HG03139 (cell line): ENCODE results near the gene CD300E.

Experiments used
- ATAC-seq: cut with Tn5 transposase; IDR thresholded peaks from one replicate; pipeline ENCODE4 v1.9.1; 2021; ENCODE audit not compliant: unreplicated experiment

Gene CD300E

GRCh38 chr17:74623693-74624093 lies at the start of gene CD300E:
CD300E (minus strand) TSS chr17:74623738; CDS start chr17:74623621, 117 bp downstream.
- ATAC-seq = no peak

GRCh38 chr17:74671031-74671771 lies 47.7 kb upstream of the CD300E start:
- ATAC-seq = no peak

- ATAC-seq = no peak
Observed at GRCh38 chr17:74670329-74670728, 46.8 kb upstream of the CD300E start.

GRCh38 chr17:74663561-74663960 lies 40.0 kb upstream of the CD300E start:
- ATAC-seq = no peak

- no peak for ATAC-seq
Observed at GRCh38 chr17:74659889-74660288, 36.4 kb upstream of the CD300E start.

GRCh38 chr17:74658620-74659019 lies 35.1 kb upstream of the CD300E start:
- no peak for ATAC-seq

- ATAC-seq = no peak
Observed at GRCh38 chr17:74654742-74655141, 31.2 kb upstream of the CD300E start.

- no peak for ATAC-seq
Observed at GRCh38 chr17:74652020-74652419, 28.5 kb upstream of the CD300E start.

GRCh38 chr17:74649909-74650308 lies 26.4 kb upstream of the CD300E start:
- ATAC-seq = no peak

GRCh38 chr17:74647871-74648672 lies 24.5 kb upstream of the CD300E start:
- no peak for ATAC-seq

- ATAC-seq = no peak
Observed at GRCh38 chr17:74646231-74646630, 22.7 kb upstream of the CD300E start.

- no peak for ATAC-seq
Observed at GRCh38 chr17:74645010-74645409, 21.5 kb upstream of the CD300E start.

GRCh38 chr17:74644419-74644818 lies 20.9 kb upstream of the CD300E start:
- ATAC-seq = no peak

GRCh38 chr17:74643826-74644225 lies 20.3 kb upstream of the CD300E start:
- ATAC-seq = no peak

GRCh38 chr17:74642995-74643394 lies 19.5 kb upstream of the CD300E start:
- no peak for ATAC-seq

GRCh38 chr17:74642556-74642955 lies 19.0 kb upstream of the CD300E start:
- ATAC-seq = no peak

- ATAC-seq = no peak
Observed at GRCh38 chr17:74641958-74642298, 18.4 kb upstream of the CD300E start.

GRCh38 chr17:74641224-74641957 lies 17.9 kb upstream of the CD300E start:
- ATAC-seq = no peak

GRCh38 chr17:74639704-74640151 lies 16.2 kb upstream of the CD300E start:
- no peak for ATAC-seq

- no peak for ATAC-seq
Observed at GRCh38 chr17:74637926-74638325, 14.4 kb upstream of the CD300E start.

- no peak for ATAC-seq
Observed at GRCh38 chr17:74637265-74637664, 13.7 kb upstream of the CD300E start.
